Heart left ventricle (tissue), 13 donors: ENCODE data around the gene MAP3K3.

Experiments used
- CTCF ChIP-seq, 12 donors: fragments of 200-600 bp; sonication (generic) in 4 of 12; IDR thresholded peaks; one replicate each; pipeline versions ENCODE4 v1.5.0 to v1.8.0; 2018 to 2022; ENCODE audit warnings: antibody characterized with exemption in 12 of 12, mild to moderate bottlenecking in 5 of 12
- POLR2A ChIP-seq, 2 donors: fragments of 450-650 bp; IDR thresholded peaks; one replicate each; pipeline ENCODE4 v1.6.1; 2017; ENCODE audit warnings: antibody characterized with exemption in 2 of 2, mild to moderate bottlenecking in 2 of 2, moderate library complexity in 2 of 2
- donor health status: ischemic (EF 13 %, LVEDD 7.1; RV severe dilation, severe dysfunction).
- donor health status: DM: no; HTN: yes; CAD: no.
- donor health status: DM: no; HTN: no; CAD: no.
- donor health status: ischemic (EF 25% LVEDD 6.9; RV normal size, moderate dysfunction).
- donor health status: ischemic (EF 25% LVEDD 5.7; RV mildly dilated, moderate dysfunction).
- donor health status: ischemic (EF 35%, LVEDD 5.7; RV mildly dilated, moderate dysfunction).
- donor health status: nonischemic (EF 11% LVEDD 7.7; RV severe dilation, severe dysfunction).
- donor health status: DM: yes; HTN: yes; CAD: no.
- donor health status: PGD.
- donor health status: ischemic (EF 29% LVEDD 5.4; RV normal size, mild dysfunction).
- donor health status: nonischemic (EF 23%, LVEDD 6.1; RV moderate dilation, normal function).

GRCh38 chr17:63573634-63574033 lies 48.6 kb upstream of the MAP3K3 start:
- TF ChIP-seq CTCF (IDR thresholded peaks at IDR 0.05) (peak in 5 of 12 donors; percentile 16 to 25 (median 21)), POLR2A (IDR thresholded peaks at IDR 0.05) (no peak)
